Measurements from ENCODE around the gene AFAP1.
A peak's percentile ranks its signal among the peaks of the same experiment; 100 is the strongest.

AFAP1 gene

DNA sequence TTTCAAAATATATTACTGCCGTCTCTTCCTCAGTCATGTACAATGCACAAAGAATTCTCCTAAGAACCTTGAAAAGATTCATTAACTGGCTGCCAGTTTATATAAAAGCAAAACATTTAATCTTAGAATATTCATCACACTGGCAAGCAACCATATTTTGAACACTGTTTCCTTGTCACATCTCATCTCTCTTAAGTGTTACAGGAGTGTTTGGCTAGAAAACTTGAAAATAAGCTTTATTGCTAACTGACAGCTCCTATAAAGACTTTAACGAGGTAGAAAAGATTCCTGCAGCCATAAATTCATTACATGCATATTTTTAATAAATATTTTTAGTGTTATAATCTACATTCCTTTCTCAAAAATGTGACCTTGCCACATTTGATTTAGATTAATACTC, 149.6 kb downstream of the AFAP1 start:
- Mint-ChIP-seq H3K4me3 (no peak overlapping the region), H3K27me3 (no peaks in the 10 kb centered on the region), H3K27ac (no peak overlapping the region), H3K9me3 (no peaks in the 10 kb centered on the region), H3K4me1 (peaks cover 4% of the 10 kb centered on the region), H3K36me3 (peaks cover 1% of the 10 kb centered on the region)

DNA sequence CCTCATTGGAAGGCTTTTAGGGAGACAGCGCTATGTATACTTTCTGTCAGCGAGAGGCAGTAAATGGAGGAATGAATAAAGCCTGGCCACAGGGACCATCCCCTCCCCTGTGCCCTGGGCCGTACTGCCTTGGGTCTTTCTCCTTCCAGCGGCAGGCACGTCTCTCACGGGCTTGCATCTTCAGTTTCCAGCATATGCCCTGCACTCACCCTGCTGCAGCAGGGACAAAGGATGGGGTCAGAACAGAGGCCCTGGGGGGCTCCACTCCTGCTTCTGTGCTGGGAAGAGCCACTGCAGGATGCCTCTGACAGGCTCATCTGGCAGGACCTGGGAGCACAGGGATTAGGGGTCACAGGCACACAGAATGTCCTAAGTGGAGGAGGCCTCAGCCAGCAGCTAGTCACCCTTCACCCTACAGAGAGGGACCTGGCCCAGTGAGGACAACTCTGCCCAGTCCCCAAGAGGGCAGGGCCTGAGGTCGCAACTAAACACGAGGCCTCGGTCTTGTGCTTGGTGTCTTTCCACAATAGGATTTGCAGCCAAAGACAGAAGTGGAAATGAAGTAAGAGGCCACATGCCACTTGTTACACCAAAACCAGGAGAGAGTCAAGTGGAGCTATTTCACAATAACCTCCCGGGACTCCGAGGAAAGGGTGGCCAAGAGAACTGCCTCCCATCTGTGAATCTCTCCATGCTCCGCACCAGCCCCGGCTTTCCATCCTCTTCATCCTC, 150.8 kb downstream of the AFAP1 start:
- Mint-ChIP-seq H3K4me3 (no peak overlapping the region), H3K4me1 (peaks cover 8% of the 10 kb centered on the region), H3K27ac (no peak overlapping the region), H3K9me3 (no peaks in the 10 kb centered on the region), H3K36me3 (peaks cover 1% of the 10 kb centered on the region), H3K27me3 (no peaks in the 10 kb centered on the region)

DNA sequence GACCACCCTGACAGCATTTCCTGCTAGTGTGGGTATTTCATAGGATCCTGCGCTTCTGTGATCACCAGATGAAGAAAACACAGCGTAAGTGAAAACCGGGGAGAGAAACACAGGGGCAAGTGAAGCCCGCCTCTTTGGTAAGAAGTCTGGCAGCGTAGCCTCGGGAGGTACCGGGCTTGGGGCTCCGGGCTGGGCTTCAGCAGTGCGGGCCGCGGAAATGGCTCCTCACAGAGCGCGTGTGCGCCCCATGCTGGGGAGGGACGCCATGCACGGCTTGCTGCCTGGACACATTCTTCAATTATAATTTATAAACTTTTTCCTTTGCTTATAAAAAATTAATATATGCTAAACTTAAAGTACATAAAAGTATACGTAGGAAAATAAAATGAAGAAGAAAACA, 151.5 kb downstream of the AFAP1 start:
- Mint-ChIP-seq H3K9me3 (no peaks in the 10 kb centered on the region), H3K4me3 (no peak overlapping the region)

DNA sequence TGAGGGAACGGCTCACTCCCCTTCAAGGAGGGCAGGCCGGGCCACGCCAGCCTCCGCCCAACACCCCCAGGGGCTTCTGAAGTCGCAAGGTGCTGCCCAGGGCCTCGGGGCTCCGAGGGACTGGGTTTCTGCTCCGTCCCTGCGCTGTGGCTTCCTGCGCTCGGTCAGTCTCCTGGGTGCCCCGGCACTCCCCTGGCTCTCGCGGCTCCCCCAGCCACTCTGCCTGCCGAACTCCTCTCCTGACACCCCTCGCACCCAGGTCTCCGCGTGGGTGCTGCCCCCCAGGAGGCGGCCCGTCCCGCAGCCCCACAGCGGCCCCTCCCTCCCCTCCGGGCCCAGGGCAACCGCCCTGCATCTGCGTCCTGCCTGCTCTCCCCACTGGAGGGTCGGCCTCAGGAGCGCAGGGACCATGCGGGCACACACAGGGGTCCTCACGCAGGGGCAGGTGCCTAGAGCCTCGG, 151.9 kb downstream of the AFAP1 start:
- Mint-ChIP-seq H3K27ac (no peak overlapping the region), H3K9me3 (no peaks in the 10 kb centered on the region), H3K4me1 (peaks cover 14% of the 10 kb centered on the region), H3K27me3 (no peaks in the 10 kb centered on the region), H3K4me3 (no peak overlapping the region), H3K36me3 (peaks cover 3% of the 10 kb centered on the region)

More for the DNA sequence above, 151.5 kb downstream of the AFAP1 start:
- Mint-ChIP-seq H3K4me1 (peaks cover 12% of the 10 kb centered on the region), H3K27me3 (no peaks in the 10 kb centered on the region), H3K36me3 (peaks cover 1% of the 10 kb centered on the region), H3K27ac (no peak overlapping the region)

DNA sequence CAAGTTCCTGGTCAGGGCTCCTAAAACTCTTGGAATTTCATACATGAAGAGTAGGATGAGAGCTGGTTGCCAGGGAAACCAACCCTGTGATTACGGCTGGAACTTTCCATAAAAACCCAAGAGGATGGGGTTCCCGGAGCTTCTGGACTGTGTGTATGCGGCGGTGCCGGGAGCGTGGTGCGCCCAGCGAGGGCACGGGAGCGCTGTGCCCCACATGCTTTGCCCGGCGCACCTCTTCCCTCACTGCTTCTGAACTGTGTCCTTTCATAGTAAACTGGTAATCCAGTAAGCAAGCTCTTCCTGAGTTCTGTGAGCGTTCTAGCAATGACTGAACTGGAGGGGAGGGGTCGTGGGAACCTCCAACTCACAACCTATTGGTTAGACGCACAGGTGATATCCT, 152.6 kb downstream of the AFAP1 start:
- H3K27me3 Mint-ChIP-seq = no peaks in the 10 kb centered on the region
- H3K4me1 Mint-ChIP-seq = peaks cover 20% of the 10 kb centered on the region
- H3K36me3 Mint-ChIP-seq = peaks cover 3% of the 10 kb centered on the region
- no peaks in the 10 kb centered on the region for H3K9me3 Mint-ChIP-seq
- H3K4me3 Mint-ChIP-seq = no peak overlapping the region
- no peak overlapping the region for H3K27ac Mint-ChIP-seq

DNA sequence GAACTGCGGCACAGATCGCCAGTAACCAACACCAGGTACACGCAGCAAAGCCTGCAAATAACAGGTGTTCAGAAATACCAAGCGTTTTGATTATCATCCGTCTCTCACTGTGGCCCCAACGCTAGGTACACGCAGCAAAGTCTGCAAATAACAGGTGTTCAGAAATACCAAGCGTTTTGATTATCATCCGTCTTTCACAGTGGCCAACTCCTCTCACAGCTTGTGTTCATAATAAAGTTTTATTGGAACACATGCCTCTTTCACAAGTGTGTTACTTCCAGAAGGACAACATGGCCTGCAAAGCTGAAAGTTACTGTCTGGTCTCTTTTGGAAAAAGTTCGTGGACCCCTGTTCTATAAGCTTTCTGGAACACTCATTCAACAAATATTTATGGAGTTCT, 153.1 kb downstream of the AFAP1 start:
- Mint-ChIP-seq H3K27ac (no peak overlapping the region), H3K36me3 (peaks cover 3% of the 10 kb centered on the region), H3K27me3 (no peaks in the 10 kb centered on the region), H3K9me3 (no peaks in the 10 kb centered on the region), H3K4me1 (peaks cover 26% of the 10 kb centered on the region), H3K4me3 (no peak overlapping the region)

DNA sequence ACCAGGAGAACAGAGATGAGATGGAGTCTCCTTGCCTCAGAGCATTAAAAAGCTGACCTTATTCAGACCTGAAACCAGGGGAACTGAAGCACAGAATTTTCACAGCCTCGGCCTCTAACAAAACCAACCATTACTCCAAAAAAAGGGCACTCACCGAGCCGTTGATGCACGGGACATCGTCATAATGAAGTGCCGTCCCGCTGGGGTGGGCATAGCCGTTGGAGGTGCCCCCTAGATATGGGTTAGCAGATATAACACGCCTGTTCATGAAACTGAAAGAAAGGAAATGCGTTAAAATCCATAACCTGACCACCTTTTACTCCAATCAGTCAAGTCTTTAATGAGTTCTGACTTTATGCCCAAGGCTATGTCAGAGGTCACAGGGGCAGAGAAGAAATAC, 153.6 kb downstream of the AFAP1 start:
- Mint-ChIP-seq H3K4me3 (no peak overlapping the region), H3K27ac (peak overlapping the region; percentile 14), H3K4me1 (peaks cover 31% of the 10 kb centered on the region), H3K36me3 (peaks cover 2% of the 10 kb centered on the region), H3K9me3 (no peaks in the 10 kb centered on the region), H3K27me3 (no peaks in the 10 kb centered on the region)

DNA sequence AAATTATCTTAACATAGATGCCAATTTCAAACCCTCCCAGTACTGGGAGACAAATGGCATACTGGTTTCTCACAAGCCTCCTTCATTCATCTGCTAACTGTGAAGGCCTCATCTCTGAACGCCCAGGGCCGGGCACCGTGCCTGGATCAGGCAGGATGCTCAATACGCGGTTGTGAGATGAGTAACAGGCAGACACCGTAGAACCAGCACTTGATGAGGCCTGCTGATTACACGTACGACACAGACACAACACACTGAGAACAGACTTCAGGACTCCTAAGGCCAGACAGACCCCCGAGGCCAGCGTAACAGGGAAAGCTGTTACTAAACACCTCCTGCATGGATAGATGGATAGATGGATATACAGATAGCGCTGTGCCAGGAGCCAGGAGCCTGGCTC, 154.6 kb downstream of the AFAP1 start:
- Mint-ChIP-seq H3K4me3 (no peak overlapping the region), H3K36me3 (peaks cover 2% of the 10 kb centered on the region), H3K4me1 (peaks cover 38% of the 10 kb centered on the region), H3K9me3 (no peaks in the 10 kb centered on the region), H3K27ac (peak overlapping the region; percentile 4), H3K27me3 (no peaks in the 10 kb centered on the region)

DNA sequence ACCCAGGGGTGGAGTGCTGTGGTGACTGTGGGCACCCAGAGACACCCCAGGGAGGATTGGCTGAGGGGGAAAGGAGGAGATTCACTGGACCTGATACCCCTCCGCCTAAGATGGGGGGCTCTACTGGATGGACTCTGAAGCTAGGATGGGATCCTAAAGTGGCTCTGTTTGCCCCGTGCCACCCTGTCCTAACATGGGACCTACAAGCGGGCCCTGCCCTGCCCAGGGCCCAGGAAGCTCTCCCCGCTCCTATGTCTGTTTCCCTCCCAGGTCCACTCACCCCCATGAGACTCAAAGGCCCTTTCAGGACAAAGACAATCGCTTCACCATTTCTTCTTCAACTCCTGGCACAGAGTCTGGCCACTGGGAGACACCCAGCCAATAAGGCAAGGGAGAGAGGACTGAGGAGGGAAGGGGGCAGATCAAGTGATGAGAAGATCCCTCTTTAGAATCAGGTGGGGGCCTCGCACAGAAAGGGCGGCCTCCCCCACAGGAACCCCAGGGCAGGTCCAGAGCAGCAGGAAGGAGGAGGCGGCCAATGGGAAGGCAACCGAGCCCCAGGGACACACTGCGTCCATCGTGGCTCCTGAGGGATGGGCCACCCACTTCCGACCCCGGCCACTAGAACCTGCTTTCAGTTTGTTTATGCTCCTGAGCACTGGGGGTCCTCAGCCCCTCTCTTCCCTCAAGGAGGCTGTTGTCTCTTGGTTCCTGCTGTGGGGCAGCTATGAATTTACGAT, 155.4 kb downstream of the AFAP1 start:
- peak overlapping the region; percentile 25 for H3K27ac Mint-ChIP-seq
- H3K27me3 Mint-ChIP-seq = no peaks in the 10 kb centered on the region
- peaks cover 2% of the 10 kb centered on the region for H3K36me3 Mint-ChIP-seq
- no peak overlapping the region for H3K4me3 Mint-ChIP-seq
- H3K9me3 Mint-ChIP-seq = no peaks in the 10 kb centered on the region
- H3K4me1 Mint-ChIP-seq = peaks cover 45% of the 10 kb centered on the region

DNA sequence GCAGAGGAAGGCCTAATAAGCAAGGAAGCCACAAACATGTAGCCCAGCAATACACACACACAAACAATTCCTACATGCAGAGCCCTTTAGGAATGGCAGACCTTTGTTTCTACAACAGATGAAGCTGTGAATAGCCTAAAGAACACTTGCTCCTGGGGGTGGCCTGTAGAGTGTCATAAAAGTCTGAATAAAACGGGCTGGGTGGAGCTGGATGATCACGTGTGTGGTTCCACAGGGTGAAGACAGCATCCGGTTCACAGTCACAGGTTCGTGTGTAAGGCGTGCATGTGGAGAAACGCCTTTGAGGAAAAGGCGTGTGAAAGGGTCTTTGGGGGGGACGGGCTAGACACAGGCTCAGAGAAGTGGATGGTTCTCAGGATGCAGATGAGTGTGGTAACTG, 156.1 kb downstream of the AFAP1 start:
- Mint-ChIP-seq H3K27me3 (no peaks in the 10 kb centered on the region), H3K4me1 (peaks cover 53% of the 10 kb centered on the region), H3K9me3 (no peaks in the 10 kb centered on the region), H3K4me3 (no peak overlapping the region), H3K36me3 (peaks cover 2% of the 10 kb centered on the region), H3K27ac (peak overlapping the region; percentile 25)

DNA sequence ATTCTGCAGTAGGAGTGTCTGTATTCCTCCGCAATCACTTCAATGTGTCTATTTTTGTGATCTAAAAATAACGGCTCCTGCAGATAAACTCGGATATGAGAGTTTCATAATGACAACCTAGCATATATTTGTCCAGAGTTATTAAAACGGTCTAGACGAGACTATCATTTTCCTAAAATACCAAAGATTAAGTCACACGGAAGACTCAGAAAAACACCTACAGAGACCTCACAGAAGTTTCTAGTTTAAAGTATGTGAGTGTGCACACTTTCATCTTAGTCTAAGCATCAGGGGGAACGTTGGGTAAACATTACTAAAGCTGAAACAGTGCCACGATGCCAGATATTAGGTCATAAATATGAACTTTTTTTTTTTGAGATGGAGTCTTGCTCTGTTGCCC, 156.9 kb downstream of the AFAP1 start:
- H3K36me3 Mint-ChIP-seq = peaks cover 2% of the 10 kb centered on the region
- H3K27ac Mint-ChIP-seq = peak overlapping the region; percentile 74
- H3K9me3 Mint-ChIP-seq = no peaks in the 10 kb centered on the region
- peaks cover 53% of the 10 kb centered on the region for H3K4me1 Mint-ChIP-seq
- no peak overlapping the region for H3K4me3 Mint-ChIP-seq
- no peaks in the 10 kb centered on the region for H3K27me3 Mint-ChIP-seq

DNA sequence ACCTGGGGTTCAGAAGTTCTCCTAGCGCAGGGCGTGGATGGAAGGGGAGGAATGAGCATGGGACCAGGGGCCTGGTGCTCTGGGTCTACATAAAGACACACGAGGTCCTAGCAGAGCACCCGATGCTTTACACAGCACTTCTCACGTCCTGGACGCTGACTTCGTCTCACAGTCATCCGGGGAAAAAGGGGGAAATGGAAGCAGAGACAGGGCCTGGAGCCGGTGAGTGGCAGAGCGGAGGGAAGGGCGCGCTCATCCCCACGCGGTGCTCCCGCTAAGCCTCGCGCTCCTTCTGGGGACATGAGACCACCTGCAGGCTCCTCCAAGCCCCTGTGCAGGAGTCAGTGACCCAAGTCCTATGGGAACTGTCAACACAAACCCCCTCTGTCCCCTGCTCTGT, 157.7 kb downstream of the AFAP1 start:
- Mint-ChIP-seq H3K36me3 (peaks cover 2% of the 10 kb centered on the region), H3K9me3 (no peaks in the 10 kb centered on the region), H3K27me3 (no peaks in the 10 kb centered on the region), H3K4me3 (no peak overlapping the region), H3K4me1 (peaks cover 53% of the 10 kb centered on the region), H3K27ac (peak overlapping the region; percentile 95)

DNA sequence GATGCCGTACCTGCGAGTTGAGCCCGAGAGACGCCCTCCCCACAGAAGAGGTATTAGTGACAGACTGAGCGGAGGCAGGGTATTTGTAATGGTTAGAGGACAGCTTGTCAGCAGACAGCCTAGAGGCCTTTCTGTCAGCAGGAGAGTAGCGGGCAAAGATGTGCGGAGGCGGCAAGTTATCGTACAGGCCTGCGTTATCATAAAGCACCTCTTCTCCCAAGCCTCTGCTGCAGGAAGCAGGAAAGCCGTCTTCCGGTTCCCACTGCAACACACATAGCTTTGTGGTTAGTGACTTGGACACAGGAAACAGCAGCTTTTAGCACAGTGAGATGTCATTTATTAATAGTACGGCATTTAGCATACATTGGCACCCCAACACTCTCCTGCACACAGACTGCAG, 158.3 kb downstream of the AFAP1 start:
- H3K27me3 Mint-ChIP-seq = no peaks in the 10 kb centered on the region
- H3K9me3 Mint-ChIP-seq = no peaks in the 10 kb centered on the region
- peaks cover 2% of the 10 kb centered on the region for H3K36me3 Mint-ChIP-seq
- H3K4me3 Mint-ChIP-seq = peak overlapping the region; percentile 45
- H3K27ac Mint-ChIP-seq = peak overlapping the region; percentile 95
- H3K4me1 Mint-ChIP-seq = peaks cover 56% of the 10 kb centered on the region

DNA sequence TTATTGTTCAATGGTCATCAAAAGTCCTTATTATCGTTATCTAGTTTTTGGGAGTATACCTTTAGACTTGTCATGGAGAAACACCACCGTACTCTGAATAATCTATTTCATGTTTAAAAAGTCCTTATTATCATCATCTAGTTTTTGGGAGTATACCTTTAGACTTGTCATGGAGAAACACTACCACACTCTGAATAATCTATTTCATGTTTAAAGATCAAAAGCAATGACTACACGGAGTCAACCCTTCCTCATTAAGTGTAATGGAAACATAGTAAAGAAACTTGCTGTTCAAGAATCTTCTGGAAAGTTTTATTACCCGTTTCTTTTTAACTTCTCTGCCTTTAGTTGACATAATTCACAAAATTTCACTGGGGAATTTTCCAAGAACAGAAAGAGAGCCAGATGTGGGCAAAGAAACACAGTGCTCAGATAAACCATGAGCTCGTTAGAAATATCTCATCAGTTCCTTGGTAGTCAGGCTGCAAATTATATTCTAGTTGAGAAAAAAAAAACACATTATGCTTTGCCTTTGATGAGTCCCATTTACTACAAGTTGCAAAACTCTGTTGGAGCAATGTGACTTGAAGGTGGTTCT, 158.8 kb downstream of the AFAP1 start:
- no peaks in the 10 kb centered on the region for H3K27me3 Mint-ChIP-seq
- H3K4me3 Mint-ChIP-seq = peak overlapping the region; percentile 45
- H3K27ac Mint-ChIP-seq = peak overlapping the region; percentile 95
- H3K9me3 Mint-ChIP-seq = no peaks in the 10 kb centered on the region
- H3K36me3 Mint-ChIP-seq = peaks cover 2% of the 10 kb centered on the region
- H3K4me1 Mint-ChIP-seq = peaks cover 56% of the 10 kb centered on the region

DNA sequence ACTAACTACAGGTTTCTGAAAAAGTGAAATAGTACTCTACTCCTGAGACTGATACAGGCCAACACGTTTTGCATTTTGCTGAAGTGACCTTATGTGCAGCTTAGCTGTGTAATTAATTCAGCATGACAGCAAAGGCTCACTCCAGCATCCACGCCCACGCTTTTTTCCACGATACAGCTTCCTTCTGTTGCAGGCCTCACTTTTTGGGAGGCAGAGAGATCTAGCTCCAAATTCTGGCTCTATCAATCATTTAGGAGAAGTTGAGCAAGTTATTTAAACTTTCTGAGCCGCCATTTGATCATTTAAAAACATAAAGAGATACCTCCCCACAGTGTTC, 160.3 kb downstream of the AFAP1 start:
- Mint-ChIP-seq H3K4me1 (peaks cover 49% of the 10 kb centered on the region), H3K27me3 (no peaks in the 10 kb centered on the region), H3K9me3 (no peaks in the 10 kb centered on the region), H3K27ac (peak overlapping the region; percentile 23), H3K4me3 (no peak overlapping the region), H3K36me3 (peaks cover 5% of the 10 kb centered on the region)

Data from activated naive CD4-positive, alpha-beta T cell treated with anti-CD3 and anti-CD28 coated beads, Interleukin-2, amount 50 U/mL, for 24 hours (primary cell).